Adrenal gland (tissue), 5 donors: ENCODE results near the gene LDLRAP1.

Source experiments
- CTCF ChIP-seq, 6 experiments: fragments of 450-650 bp in 4 of 6; fragments of 200-600 bp in 2 of 6; sonication (generic) in 1 of 6; IDR thresholded peaks; 1 replicate in 5 of 6; 2 replicates in 1 of 6; pipeline versions ENCODE4 v1.5.1 to v1.8.0; 2016 to 2021; ENCODE audit warnings: antibody characterized with exemption in 6 of 6, mild to moderate bottlenecking in 2 of 6, moderate library complexity in 1 of 6
- POLR2A ChIP-seq, 2 donors: fragments of 450-650 bp; IDR thresholded peaks; one replicate each; pipeline ENCODE4 v1.6.1; 2017; ENCODE audit warnings: antibody characterized with exemption in 2 of 2, mild to moderate bottlenecking in 2 of 2, moderate library complexity in 1 of 2
- donor health status: DM: no; HTN: no; CAD: no.

- TF ChIP-seq CTCF (IDR thresholded peaks at IDR 0.05) = no peak
- no peak for TF ChIP-seq POLR2A (IDR thresholded peaks at IDR 0.05)
These were observed 71.2 kb downstream of the LDLRAP1 start for GRCh38 chr1:25614501-25615171.
